Muscle layer of colon (tissue), 2 donors: ENCODE data around the gene SUPT16H.
"Not testable (repeated sequence)": the region's sequence is repeated elsewhere in the genome, so short reads cannot be mapped to it uniquely, and the experiment has no call there.

Experiments used
- H3K27ac ChIP-seq: one replicate; pipeline ENCODE4 v1.7.0; 2013; ENCODE audit warnings: low read depth, mild to moderate bottlenecking, low read length, moderate library complexity
- H3K27me3 ChIP-seq, 2 donors: one replicate each; pipeline ENCODE4 v1.7.0; 2013; ENCODE audit warnings: low read length in 2 of 2, mild to moderate bottlenecking in 2 of 2; ENCODE audit not compliant: insufficient read depth in 2 of 2, control insufficient read depth in 1 of 2
- H3K36me3 ChIP-seq: one replicate; pipeline ENCODE4 v1.7.0; 2013; ENCODE audit warnings: mild to moderate bottlenecking, low read length; ENCODE audit not compliant: insufficient read depth
- H3K4me1 ChIP-seq: one replicate; pipeline ENCODE4 v1.7.0; 2013; ENCODE audit warnings: mild to moderate bottlenecking, low read length; ENCODE audit not compliant: insufficient read depth
- H3K4me3 ChIP-seq, 2 donors: one replicate each; pipeline ENCODE4 v1.7.0; 2013; ENCODE audit warnings: low read length in 2 of 2, low read depth in 1 of 2, mild to moderate bottlenecking in 1 of 2, moderate library complexity in 1 of 2
- H3K9ac ChIP-seq: one replicate; pipeline ENCODE4 v1.7.0; 2013; ENCODE audit warnings: low read length
- H3K9me3 ChIP-seq: one replicate; pipeline ENCODE4 v1.7.0; 2013; ENCODE audit warnings: mild to moderate bottlenecking, low read length
- donor health status: abdominal sarcoma.
- donor health status: Adenocarcinoma of cecum.

SUPT16H gene

GRCh38 chr14:21313512-21313911 lies 70.3 kb downstream of the SUPT16H start:
- Histone ChIP-seq H3K27ac (no peak overlapping the region), H3K36me3 (no peaks in the 10 kb centered on the region)

DNA sequence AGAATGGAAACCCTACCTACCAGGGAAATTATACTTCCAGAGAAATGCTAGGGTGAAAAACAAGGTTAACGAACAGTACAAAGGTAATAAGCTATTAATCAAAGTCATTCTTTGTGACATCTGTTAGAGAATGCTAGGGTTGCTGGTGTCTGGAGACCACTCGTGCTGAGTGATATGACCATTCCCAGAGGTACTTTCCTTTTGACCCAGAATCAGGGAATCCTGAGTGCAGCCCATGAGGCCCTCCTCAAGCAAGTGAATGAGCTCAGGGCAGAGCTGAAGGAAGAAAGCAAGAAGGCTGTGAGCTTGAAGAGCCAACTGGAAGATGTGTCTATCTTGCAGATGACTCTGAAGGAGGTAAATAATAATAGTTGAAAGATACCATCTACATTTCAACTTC lies 72.2 kb downstream of the SUPT16H start:
- no peak overlapping the region for H3K27ac ChIP-seq

More at GRCh38 chr14:21313512-21313911, 70.3 kb downstream of the SUPT16H start:
- Histone ChIP-seq H3K4me3 (no peak overlapping the region), H3K9ac (no peak overlapping the region), H3K27me3 (no peaks in the 10 kb centered on the region), H3K9me3 (no peaks in the 10 kb centered on the region), H3K4me1 (no peaks in the 10 kb centered on the region)

GRCh38 chr14:21309956-21310355 lies 73.9 kb downstream of the SUPT16H start:
- no peaks in the 10 kb centered on the region for H3K36me3 ChIP-seq
- H3K4me3 ChIP-seq, result no peak overlapping the region
- no peaks in the 10 kb centered on the region for H3K27me3 ChIP-seq
- no peaks in the 10 kb centered on the region for H3K9me3 ChIP-seq
- no peak overlapping the region for H3K27ac ChIP-seq
- no peak overlapping the region for H3K9ac ChIP-seq
- H3K4me1 ChIP-seq, result no peaks in the 10 kb centered on the region

More for the DNA sequence above, 72.2 kb downstream of the SUPT16H start:
- Histone ChIP-seq H3K4me1 (no peaks in the 10 kb centered on the region), H3K9me3 (no peaks in the 10 kb centered on the region), H3K27me3 (no peaks in the 10 kb centered on the region), H3K4me3 (no peak overlapping the region), H3K36me3 (no peaks in the 10 kb centered on the region), H3K9ac (no peak overlapping the region)

DNA sequence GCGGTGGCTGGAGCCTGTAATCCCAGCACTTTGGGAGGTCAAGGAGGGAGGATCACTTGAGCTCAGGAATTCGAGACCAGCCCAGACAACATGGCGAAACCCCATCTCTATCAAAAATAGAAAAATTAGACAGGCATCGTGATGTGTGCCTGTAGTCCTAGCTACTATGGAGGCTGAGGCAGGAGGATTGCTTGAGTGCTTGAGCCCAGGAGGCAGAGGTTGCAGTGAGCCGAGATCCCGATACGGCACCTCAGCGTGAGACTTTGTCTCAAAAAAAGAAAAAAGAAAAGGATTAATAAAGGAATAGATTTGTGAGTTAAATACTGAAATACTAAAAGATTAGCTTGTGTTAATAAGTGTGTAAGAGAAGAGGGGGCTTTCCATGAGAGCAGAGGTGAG lies 74.6 kb downstream of the SUPT16H start:
- no peaks in the 10 kb centered on the region for H3K27me3 ChIP-seq
- no peak overlapping the region for H3K9ac ChIP-seq
- no peak overlapping the region for H3K27ac ChIP-seq
- no peaks in the 10 kb centered on the region for H3K9me3 ChIP-seq
- no peaks in the 10 kb centered on the region for H3K36me3 ChIP-seq
- peak overlapping the region in 1 of 2 donors; percentile 16 for H3K4me3 ChIP-seq
- H3K4me1 ChIP-seq, result no peaks in the 10 kb centered on the region

DNA sequence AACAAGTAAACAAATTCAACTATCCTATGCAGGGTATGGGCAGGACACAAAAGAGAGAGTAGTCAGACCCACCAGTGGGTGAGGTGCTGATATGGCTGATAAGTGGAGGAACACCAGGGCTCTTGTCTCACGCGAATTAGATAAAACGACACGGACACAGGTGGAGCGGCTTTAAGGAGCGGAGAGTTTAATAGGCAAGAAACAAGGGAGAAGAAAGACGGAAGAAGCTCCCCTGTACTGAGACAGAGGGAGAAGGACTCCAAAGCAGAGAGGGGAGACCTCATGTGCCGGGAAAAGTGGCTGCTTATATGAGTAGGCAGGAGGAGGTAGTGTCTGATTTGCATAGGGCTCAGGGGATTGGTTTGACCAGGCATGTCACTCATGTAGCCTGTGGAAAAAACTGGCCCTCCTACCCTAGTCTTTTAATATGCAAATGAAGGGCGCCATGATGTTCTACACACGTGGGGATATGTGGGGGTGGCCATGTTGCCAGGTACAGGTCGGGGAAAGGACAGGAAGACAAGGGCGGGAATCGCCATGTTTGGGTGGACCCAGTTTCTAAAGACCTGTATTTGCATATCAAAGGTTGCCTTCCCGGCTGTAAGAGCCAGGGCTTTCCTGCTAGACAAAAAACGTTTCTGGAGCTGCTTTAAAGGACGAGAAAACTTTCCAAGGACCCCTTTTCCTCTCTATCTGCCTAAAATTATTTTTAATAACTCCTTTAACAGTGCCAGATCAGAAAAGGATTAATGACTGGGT lies 75.2 kb downstream of the SUPT16H start:
- no peaks in the 10 kb centered on the region for H3K9me3 ChIP-seq
- H3K4me1 ChIP-seq, result no peaks in the 10 kb centered on the region
- peak overlapping the region in 1 of 2 donors; percentile 16 for H3K4me3 ChIP-seq
- no peak overlapping the region for H3K27ac ChIP-seq
- no peaks in the 10 kb centered on the region for H3K36me3 ChIP-seq
- no peaks in the 10 kb centered on the region for H3K27me3 ChIP-seq
- H3K9ac ChIP-seq, result no peak overlapping the region

GRCh38 chr14:21308132-21308478 lies 75.7 kb downstream of the SUPT16H start:
- Histone ChIP-seq H3K9me3 (no peaks in the 10 kb centered on the region), H3K4me3 (no peak overlapping the region), H3K27ac (no peak overlapping the region), H3K9ac (no peak overlapping the region), H3K27me3 (no peaks in the 10 kb centered on the region), H3K4me1 (no peaks in the 10 kb centered on the region), H3K36me3 (no peaks in the 10 kb centered on the region)

GRCh38 chr14:21307637-21308036 lies 76.2 kb downstream of the SUPT16H start:
- Histone ChIP-seq H3K36me3 (no peaks in the 10 kb centered on the region), H3K4me3 (no peak overlapping the region), H3K27me3 (no peaks in the 10 kb centered on the region), H3K9me3 (no peaks in the 10 kb centered on the region), H3K9ac (no peak overlapping the region), H3K27ac (no peak overlapping the region), H3K4me1 (no peaks in the 10 kb centered on the region)

GRCh38 chr14:21302836-21303140 lies 81.0 kb downstream of the SUPT16H start:
- not testable (repeated sequence) for H3K27ac ChIP-seq, H3K9me3 ChIP-seq, H3K4me1 ChIP-seq, H3K9ac ChIP-seq, H3K36me3 ChIP-seq, H3K27me3 ChIP-seq, H3K4me3 ChIP-seq

DNA sequence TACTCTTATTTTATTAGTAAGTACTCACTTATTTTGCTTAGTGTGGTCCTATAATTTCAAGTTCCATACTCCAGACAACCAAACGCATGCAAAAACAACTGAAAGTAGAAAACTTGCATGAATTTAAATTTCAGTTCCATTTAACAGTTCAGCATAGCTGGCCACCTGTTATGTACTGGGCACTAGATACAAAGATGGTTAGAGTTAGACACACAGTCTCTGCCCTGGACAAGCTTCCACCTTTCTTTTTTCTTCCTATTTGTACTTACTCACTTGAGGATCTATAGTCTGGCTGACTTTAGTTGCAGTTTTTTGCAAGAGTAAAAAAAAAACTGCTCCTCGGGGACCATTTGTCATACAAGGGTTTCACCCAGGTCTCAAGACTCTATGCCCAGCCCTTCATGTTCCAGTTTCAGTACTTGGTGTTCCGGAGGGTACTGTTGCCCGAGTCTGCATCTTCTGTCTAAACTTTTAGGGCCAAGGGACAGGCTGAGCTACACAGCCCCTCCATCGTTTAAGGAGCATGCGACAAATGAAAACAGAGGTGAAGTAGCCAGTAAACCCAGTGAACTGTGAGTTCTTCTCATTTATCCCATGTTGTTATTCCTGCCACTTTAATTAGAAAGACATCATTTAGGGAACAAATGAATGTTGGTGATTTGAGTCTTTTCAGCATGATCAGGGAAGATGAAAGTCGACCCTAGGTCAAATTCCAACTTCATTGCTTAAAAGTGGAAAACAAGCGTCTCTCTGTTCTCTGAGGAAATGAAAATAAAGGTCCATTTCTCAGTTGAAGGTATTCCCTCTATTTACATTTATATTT lies 81.6 kb downstream of the SUPT16H start:
- H3K9me3 ChIP-seq, result no peaks in the 10 kb centered on the region
- no peaks in the 10 kb centered on the region for H3K4me1 ChIP-seq
- peaks cover 0 to 6% of the 10 kb centered on the region in 2 donors for H3K27me3 ChIP-seq
- H3K27ac ChIP-seq, result no peak overlapping the region
- H3K4me3 ChIP-seq, result no peak overlapping the region
- no peak overlapping the region for H3K9ac ChIP-seq
- no peaks in the 10 kb centered on the region for H3K36me3 ChIP-seq
